ENCODE measurements around the gene CCR9. TPM values are rescaled to one million over a fixed set of nuclear protein-coding genes. Genes with fewer than 3 reads are reported as not detected.

Gene CCR9
- total and polyA plus RNA-seq, 7 experiments from 2014 or later: 0.31 to 0.66 (median 0.48) TPM; not detected in 1

GRCh38 chr3:45887759-45888511 is 1.6 kb downstream of the CCR9 start:
- H3K36me3 ChIP-seq (ENCODE audit: control insufficient read depth in 2 of 3, insufficient read depth in 3 of 3, low read length in 3 of 3): no peaks in the 10 kb centered on the region
- ChIA-PET POLR2A (interaction anchor here (1.0 kb wide), 1 partner anchor 13 kb away, joined by 3 read pairs; no protein-coding TSS in a partner anchor), CTCF (no interaction called here)
- ATAC-seq (no peak), DNase-seq (no peak)
- H3K9me3 ChIP-seq (ENCODE audit: control insufficient read depth in 2 of 3, low read length in 3 of 3): no peaks in the 10 kb centered on the region
- Mint-ChIP-seq H3K27me3 (peaks cover 0 to 63% (median 3%) of the 10 kb centered on the region in 5 donors), H3K36me3 (peaks cover 0 to 4% (median 0%) of the 10 kb centered on the region in 5 donors), H3K4me1 (peaks cover 9 to 62% (median 32%) of the 10 kb centered on the region in 7 donors), H3K4me3 (peak overlapping the region in 1 of 10 donors; percentile 22), H3K27ac (peak overlapping the region in 5 of 9 donors; percentile 4 to 37 (median 15)), H3K9me3 (peaks cover 0 to 3% (median 0%) of the 10 kb centered on the region in 11 donors)
- H3K27me3 ChIP-seq (ENCODE audit: control insufficient read depth in 2 of 2, insufficient read depth in 2 of 2, low read length in 2 of 2): no peaks in the 10 kb centered on the region
- no peak overlapping the region for H3K27ac ChIP-seq (ENCODE audit: low read depth, low read length)
- intact Hi-C loops (cut with micrococcal nuclease): no loop called here
- H3K4me1 ChIP-seq (ENCODE audit: control insufficient read depth in 2 of 2, insufficient read depth in 2 of 2, low read length in 2 of 2): peaks cover 0 to 14% of the 10 kb centered on the region in 2 donors
- H3K4me3 ChIP-seq (ENCODE audit: low read length): no peak overlapping the region

GRCh38 chr3:45889337-45889736 is 3.0 kb downstream of the CCR9 start:
- H3K9me3 Mint-ChIP-seq: peaks cover 0 to 3% (median 0%) of the 10 kb centered on the region in 11 donors
- peaks cover 0 to 14% of the 10 kb centered on the region in 2 donors for H3K4me1 ChIP-seq (ENCODE audit: control insufficient read depth in 2 of 2, insufficient read depth in 2 of 2, low read length in 2 of 2)
- H3K27ac Mint-ChIP-seq: peak overlapping the region in 1 of 9 donors; percentile 43
- H3K4me3 ChIP-seq (ENCODE audit: low read length): no peak overlapping the region
- H3K36me3 Mint-ChIP-seq: peaks cover 0 to 4% (median 0%) of the 10 kb centered on the region in 5 donors
- no peaks in the 10 kb centered on the region for H3K36me3 ChIP-seq (ENCODE audit: control insufficient read depth in 2 of 3, insufficient read depth in 3 of 3, low read length in 3 of 3)
- H3K27me3 ChIP-seq (ENCODE audit: control insufficient read depth in 2 of 2, insufficient read depth in 2 of 2, low read length in 2 of 2): no peaks in the 10 kb centered on the region
- no peak for ATAC-seq
- peaks cover 0 to 68% (median 3%) of the 10 kb centered on the region in 5 donors for H3K27me3 Mint-ChIP-seq
- no peaks in the 10 kb centered on the region for H3K9me3 ChIP-seq (ENCODE audit: control insufficient read depth in 2 of 3, low read length in 3 of 3)
- no peak overlapping the region for H3K27ac ChIP-seq (ENCODE audit: low read depth, low read length)
- POLR2A ChIA-PET: interaction anchor here (0.9 kb wide), 1 partner anchor 46 kb away, joined by 3 read pairs; no protein-coding TSS in a partner anchor
- intact Hi-C loops (cut with micrococcal nuclease): no loop called here
- CTCF ChIA-PET: no interaction called here
- peaks cover 16 to 76% (median 46%) of the 10 kb centered on the region in 7 donors for H3K4me1 Mint-ChIP-seq
- H3K4me3 Mint-ChIP-seq: peak overlapping the region in 1 of 10 donors; percentile 10
- no peak for DNase-seq

DNA sequence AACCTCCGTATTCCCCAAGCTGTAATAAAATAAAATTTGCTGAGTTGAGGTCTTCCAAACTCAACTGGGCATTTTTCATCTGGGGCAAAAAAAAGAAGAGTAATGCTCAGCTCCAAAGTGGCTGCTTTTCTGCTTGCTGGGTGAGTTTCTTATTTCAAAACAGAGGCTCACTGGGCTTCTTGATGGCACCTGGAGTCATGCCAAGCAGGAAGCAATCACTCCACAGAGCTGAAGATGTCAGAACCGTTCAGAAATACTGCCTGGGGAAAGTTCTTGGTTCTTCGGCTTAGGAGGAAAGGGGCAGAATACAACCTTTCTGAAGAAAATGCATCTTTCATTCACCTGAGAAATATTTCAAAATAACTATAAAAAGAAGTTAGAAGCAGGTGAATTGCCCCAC is 4.1 kb downstream of the CCR9 start:
- Histone ChIP-seq H3K9me3 (ENCODE audit: control insufficient read depth in 2 of 3, low read length in 3 of 3) (no peaks in the 10 kb centered on the region), H3K4me1 (ENCODE audit: control insufficient read depth in 2 of 2, insufficient read depth in 2 of 2, low read length in 2 of 2) (peaks cover 0 to 14% of the 10 kb centered on the region in 2 donors), H3K27ac (ENCODE audit: low read depth, low read length) (no peak overlapping the region), H3K27me3 (ENCODE audit: control insufficient read depth in 2 of 2, insufficient read depth in 2 of 2, low read length in 2 of 2) (no peaks in the 10 kb centered on the region), H3K4me3 (ENCODE audit: low read length) (no peak overlapping the region), H3K36me3 (ENCODE audit: control insufficient read depth in 2 of 3, insufficient read depth in 3 of 3, low read length in 3 of 3) (no peaks in the 10 kb centered on the region)
- intact Hi-C loops (cut with micrococcal nuclease): no loop called here
- peaks cover 16 to 74% (median 50%) of the 10 kb centered on the region in 7 donors for H3K4me1 Mint-ChIP-seq
- POLR2A ChIA-PET: no interaction called here
- peak overlapping the region in 6 of 9 donors; percentile 16 to 86 (median 71) for H3K27ac Mint-ChIP-seq
- CTCF ChIA-PET: no interaction called here
- H3K36me3 Mint-ChIP-seq: peaks cover 0 to 4% (median 0%) of the 10 kb centered on the region in 5 donors
- no peak for ATAC-seq
- peaks cover 0 to 70% (median 0%) of the 10 kb centered on the region in 5 donors for H3K27me3 Mint-ChIP-seq
- peak overlapping the region in 9 of 10 donors; percentile 45 to 85 (median 72) for H3K4me3 Mint-ChIP-seq
- DNase-seq: peak in 7 of 9 donors; percentile 38 to 62 (median 45)
- peaks cover 0 to 3% (median 0%) of the 10 kb centered on the region in 11 donors for H3K9me3 Mint-ChIP-seq

- peaks cover 0 to 3% (median 0%) of the 10 kb centered on the region in 11 donors for H3K9me3 Mint-ChIP-seq
- no peak overlapping the region for H3K4me3 ChIP-seq (ENCODE audit: low read length)
- H3K9me3 ChIP-seq (ENCODE audit: control insufficient read depth in 2 of 3, low read length in 3 of 3): no peaks in the 10 kb centered on the region
- CTCF ChIA-PET: interaction anchor here (1.1 kb wide), 1 partner anchor 16 kb away, joined by 4 read pairs; no protein-coding TSS in a partner anchor
- peaks cover 16 to 63% (median 46%) of the 10 kb centered on the region in 7 donors for H3K4me1 Mint-ChIP-seq
- peaks cover 0 to 14% of the 10 kb centered on the region in 2 donors for H3K4me1 ChIP-seq (ENCODE audit: control insufficient read depth in 2 of 2, insufficient read depth in 2 of 2, low read length in 2 of 2)
- no peak overlapping the region for H3K27ac ChIP-seq (ENCODE audit: low read depth, low read length)
- peak overlapping the region in 4 of 9 donors; percentile 70 to 90 (median 78) for H3K27ac Mint-ChIP-seq
- DNase-seq: no peak
- H3K36me3 Mint-ChIP-seq: peaks cover 0 to 4% (median 0%) of the 10 kb centered on the region in 5 donors
- H3K4me3 Mint-ChIP-seq: peak overlapping the region in 3 of 10 donors; percentile 16 to 70 (median 54)
- no peak for ATAC-seq
- H3K27me3 Mint-ChIP-seq: peaks cover 0 to 70% (median 0%) of the 10 kb centered on the region in 5 donors
- no peaks in the 10 kb centered on the region for H3K27me3 ChIP-seq (ENCODE audit: control insufficient read depth in 2 of 2, insufficient read depth in 2 of 2, low read length in 2 of 2)
- POLR2A ChIA-PET: interaction anchor here (0.6 to 1.3 kb wide), 2 partner anchors 22 to 23 kb away, joined by 3 to 5 read pairs; no protein-coding TSS in a partner anchor
- no peaks in the 10 kb centered on the region for H3K36me3 ChIP-seq (ENCODE audit: control insufficient read depth in 2 of 3, insufficient read depth in 3 of 3, low read length in 3 of 3)
- intact Hi-C loops (cut with micrococcal nuclease): loop anchor here in 1 of 2 donors (1.0 kb wide), 1 partner anchor 22 kb away; no protein-coding TSS in a partner anchor
Measured at GRCh38 chr3:45892161-45892560, 5.8 kb downstream of the CCR9 start.

GRCh38 chr3:45894015-45894414 is 7.7 kb downstream of the CCR9 start:
- Mint-ChIP-seq H3K27ac (peak overlapping the region in 5 of 9 donors; percentile 27 to 86 (median 68)), H3K4me1 (peaks cover 10 to 58% (median 46%) of the 10 kb centered on the region in 7 donors), H3K9me3 (peaks cover 0 to 3% (median 0%) of the 10 kb centered on the region in 11 donors), H3K4me3 (peak overlapping the region in 4 of 10 donors; percentile 18 to 54 (median 24)), H3K27me3 (peaks cover 0 to 77% (median 0%) of the 10 kb centered on the region in 5 donors), H3K36me3 (peaks cover 0 to 4% (median 0%) of the 10 kb centered on the region in 5 donors)
- Histone ChIP-seq H3K36me3 (ENCODE audit: control insufficient read depth in 2 of 3, insufficient read depth in 3 of 3, low read length in 3 of 3) (no peaks in the 10 kb centered on the region), H3K4me1 (ENCODE audit: control insufficient read depth in 2 of 2, insufficient read depth in 2 of 2, low read length in 2 of 2) (peaks cover 0 to 14% of the 10 kb centered on the region in 2 donors), H3K27ac (ENCODE audit: low read depth, low read length) (no peak overlapping the region), H3K27me3 (ENCODE audit: control insufficient read depth in 2 of 2, insufficient read depth in 2 of 2, low read length in 2 of 2) (no peaks in the 10 kb centered on the region), H3K4me3 (ENCODE audit: low read length) (no peak overlapping the region), H3K9me3 (ENCODE audit: control insufficient read depth in 2 of 3, low read length in 3 of 3) (no peaks in the 10 kb centered on the region)
- CTCF ChIA-PET: interaction anchor here (0.7 kb wide), 2 partner anchors 469 to 500 kb away, joined by 3 read pairs; no protein-coding TSS in a partner anchor
- intact Hi-C loops (cut with micrococcal nuclease): no loop called here
- no peak for ATAC-seq
- DNase-seq: no peak
- POLR2A ChIA-PET: no interaction called here

- peak overlapping the region in 1 of 9 donors; percentile 55 for H3K27ac Mint-ChIP-seq
- ATAC-seq: no peak
- Histone ChIP-seq H3K4me1 (ENCODE audit: control insufficient read depth in 2 of 2, insufficient read depth in 2 of 2, low read length in 2 of 2) (peaks cover 0 to 8% of the 10 kb centered on the region in 2 donors), H3K4me3 (ENCODE audit: low read length) (no peak overlapping the region), H3K27me3 (ENCODE audit: control insufficient read depth in 2 of 2, insufficient read depth in 2 of 2, low read length in 2 of 2) (no peaks in the 10 kb centered on the region), H3K36me3 (ENCODE audit: control insufficient read depth in 2 of 3, insufficient read depth in 3 of 3, low read length in 3 of 3) (no peaks in the 10 kb centered on the region), H3K9me3 (ENCODE audit: control insufficient read depth in 2 of 3, low read length in 3 of 3) (no peaks in the 10 kb centered on the region), H3K27ac (ENCODE audit: low read depth, low read length) (no peak overlapping the region)
- no peak overlapping the region for H3K4me3 Mint-ChIP-seq
- peaks cover 0 to 7% (median 0%) of the 10 kb centered on the region in 5 donors for H3K36me3 Mint-ChIP-seq
- H3K27me3 Mint-ChIP-seq: peaks cover 0 to 73% (median 0%) of the 10 kb centered on the region in 5 donors
- peaks cover 10 to 51% (median 39%) of the 10 kb centered on the region in 7 donors for H3K4me1 Mint-ChIP-seq
- peaks cover 0 to 4% (median 0%) of the 10 kb centered on the region in 11 donors for H3K9me3 Mint-ChIP-seq
- ChIA-PET POLR2A (no interaction called here), CTCF (no interaction called here)
- intact Hi-C loops (cut with micrococcal nuclease): no loop called here
- no peak for DNase-seq
Measured at GRCh38 chr3:45895686-45896468, 9.5 kb downstream of the CCR9 start.

All from naive thymus-derived CD4-positive, alpha-beta T cell (primary cell).